Cardiac fibroblast (primary cell): ENCODE data around the gene HHATL.

Source experiments
- DNase-seq, 2 donors: peaks; one replicate each; pipeline versions ENCODE4 v3.0.0 to v3.0.0-alpha.2; 2010; ENCODE audit warnings: low read depth in 2 of 2
- H3K4me3 ChIP-seq, 2 donors: replicated peaks in 1 of 2; 1 replicate in 1 of 2; 2 replicates in 1 of 2; pipeline ENCODE4 v1.5.1; 2011; ENCODE audit warnings: low read depth in 2 of 2, low read length in 2 of 2, mild to moderate bottlenecking in 2 of 2, moderate library complexity in 1 of 2
- TF ChIP-seq, protein P1 (sequence below): IDR thresholded peaks from one replicate; pipeline ENCODE4 v1.5.1; 2011; ENCODE audit warnings: low read depth, mild to moderate bottlenecking, low read length, inconsistent platforms

The HHATL gene

DNA sequence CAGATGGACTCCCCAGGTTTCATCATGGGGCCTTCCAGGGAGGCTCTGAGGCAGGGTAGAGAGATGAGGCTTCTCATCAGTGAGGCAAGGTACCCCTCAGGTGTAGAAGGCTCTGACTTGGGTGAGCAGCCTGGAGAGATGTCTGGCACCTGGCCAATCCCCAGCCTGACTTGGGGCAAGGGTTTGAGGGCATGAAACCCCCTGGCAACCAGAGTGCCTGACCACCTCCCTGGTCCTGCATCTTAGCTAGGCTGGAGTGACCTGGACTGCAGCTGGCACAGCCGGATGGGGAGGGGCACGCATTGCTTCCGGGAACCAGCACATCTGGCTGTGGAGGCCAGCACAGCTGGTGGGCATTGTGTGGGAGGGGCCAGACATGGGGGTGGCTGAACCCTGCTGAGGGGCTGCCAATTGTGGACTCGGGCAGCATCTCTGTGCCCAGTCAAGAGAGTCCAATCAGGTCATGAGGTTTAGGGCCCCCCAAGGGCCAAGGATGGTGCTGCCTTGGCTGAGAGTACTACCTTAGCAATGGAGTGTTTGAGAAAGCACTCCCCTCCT is 47.2 kb downstream of the HHATL start:
- no peak for DNase-seq
- H3K4me3 ChIP-seq, result peak overlapping the region; percentile 74 to 84
- TF ChIP-seq, protein P1, sequence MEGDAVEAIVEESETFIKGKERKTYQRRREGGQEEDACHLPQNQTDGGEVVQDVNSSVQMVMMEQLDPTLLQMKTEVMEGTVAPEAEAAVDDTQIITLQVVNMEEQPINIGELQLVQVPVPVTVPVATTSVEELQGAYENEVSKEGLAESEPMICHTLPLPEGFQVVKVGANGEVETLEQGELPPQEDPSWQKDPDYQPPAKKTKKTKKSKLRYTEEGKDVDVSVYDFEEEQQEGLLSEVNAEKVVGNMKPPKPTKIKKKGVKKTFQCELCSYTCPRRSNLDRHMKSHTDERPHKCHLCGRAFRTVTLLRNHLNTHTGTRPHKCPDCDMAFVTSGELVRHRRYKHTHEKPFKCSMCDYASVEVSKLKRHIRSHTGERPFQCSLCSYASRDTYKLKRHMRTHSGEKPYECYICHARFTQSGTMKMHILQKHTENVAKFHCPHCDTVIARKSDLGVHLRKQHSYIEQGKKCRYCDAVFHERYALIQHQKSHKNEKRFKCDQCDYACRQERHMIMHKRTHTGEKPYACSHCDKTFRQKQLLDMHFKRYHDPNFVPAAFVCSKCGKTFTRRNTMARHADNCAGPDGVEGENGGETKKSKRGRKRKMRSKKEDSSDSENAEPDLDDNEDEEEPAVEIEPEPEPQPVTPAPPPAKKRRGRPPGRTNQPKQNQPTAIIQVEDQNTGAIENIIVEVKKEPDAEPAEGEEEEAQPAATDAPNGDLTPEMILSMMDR, result no peak

DNA sequence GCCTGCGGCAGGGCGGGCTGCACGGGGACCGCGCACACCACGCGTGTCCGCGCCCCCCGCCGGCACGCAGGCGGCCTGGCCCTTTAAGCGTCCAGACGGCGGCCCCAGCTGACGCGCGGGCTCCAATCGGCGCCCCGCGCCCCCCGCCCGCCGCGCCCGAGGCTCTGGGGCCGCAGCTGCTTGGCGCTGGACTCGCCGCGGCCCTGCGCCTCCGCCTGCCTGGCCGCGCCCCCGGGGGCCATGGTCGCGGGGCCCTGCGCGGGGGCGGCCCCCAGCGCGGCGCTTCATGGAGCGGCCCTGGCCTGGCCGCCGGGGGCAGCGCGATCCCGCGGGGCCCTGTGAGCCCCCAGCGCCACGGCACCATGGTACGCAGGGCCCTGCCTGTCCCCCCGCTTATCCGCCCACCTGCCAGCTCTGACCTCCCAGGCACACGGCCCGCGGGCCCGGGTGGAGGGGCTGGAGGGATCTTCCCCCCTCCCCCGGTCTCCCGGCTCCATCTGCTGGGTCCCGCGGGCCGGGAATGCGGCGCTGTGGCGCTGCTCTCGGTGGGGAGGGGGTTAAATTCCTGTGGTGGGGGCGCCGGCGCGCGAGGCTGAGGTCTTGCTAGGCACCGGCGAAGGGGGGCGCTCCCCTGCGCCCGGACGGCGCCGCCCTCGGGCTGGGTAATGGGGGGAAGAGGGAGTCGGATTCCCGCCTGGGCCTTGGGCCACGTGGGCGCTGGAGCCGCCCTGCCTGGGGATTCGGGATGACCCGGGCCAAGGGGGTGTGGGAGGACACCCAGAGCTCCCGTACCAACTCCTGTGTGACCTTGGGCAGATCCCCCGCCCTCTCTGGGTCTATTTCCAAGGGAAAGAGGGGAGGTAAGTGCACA is 48.0 kb downstream of the HHATL start:
- peak; percentile 49 to 62 for DNase-seq
- TF ChIP-seq, protein P1, result no peak
- peak overlapping the region; percentile 84 to 92 for H3K4me3 ChIP-seq

DNA sequence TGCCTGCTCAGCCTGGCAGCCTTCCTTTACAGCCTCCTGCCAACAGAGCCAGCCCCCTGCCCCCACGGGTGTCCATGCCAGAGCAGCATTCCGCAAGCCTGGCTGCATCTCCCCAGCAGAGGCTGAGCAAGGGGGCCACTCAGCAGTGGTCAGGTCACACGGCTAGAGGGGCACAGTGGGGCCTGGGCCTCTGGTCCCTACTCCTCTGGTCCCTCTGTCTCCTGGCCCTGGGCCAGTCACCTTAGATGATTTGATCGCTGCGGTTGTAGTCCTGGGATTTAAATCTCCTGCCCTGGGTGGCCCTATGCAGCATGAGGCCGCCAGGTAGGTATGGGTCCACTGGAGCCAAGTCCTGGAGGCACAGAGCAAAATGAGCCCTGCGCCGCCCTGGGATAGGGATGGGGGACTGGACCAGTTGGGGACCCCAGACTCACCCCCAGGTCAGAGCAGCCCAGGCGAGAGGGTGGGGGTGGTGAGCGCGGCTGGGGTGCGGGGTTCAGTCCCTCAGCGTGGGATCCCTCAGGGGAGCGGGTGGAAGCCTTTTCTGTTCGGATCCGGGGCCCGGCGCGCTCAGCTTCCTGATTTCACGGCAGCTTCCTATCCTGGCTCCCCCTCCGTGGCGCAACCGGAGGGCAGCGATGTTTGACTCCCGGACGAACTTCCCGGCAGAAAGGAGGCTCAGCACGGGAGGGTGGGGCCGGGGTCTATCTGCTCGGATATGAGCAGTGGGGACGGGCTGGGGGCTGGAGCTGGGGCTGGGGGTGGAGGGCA is 48.9 kb downstream of the HHATL start, which contains the start of gene ZBTB47:
Gene ZBTB47, plus strand, starts transcription at position 138 of the 771 bp plus-strand sequence. CDS start 4,659 bp downstream, outside the sequence.
- TF ChIP-seq, protein P1, result no peak
- peak within 1 kb of the TSS; percentile 84 to 92 for H3K4me3 ChIP-seq
- DNase-seq, result peak; percentile 48 to 60

DNA sequence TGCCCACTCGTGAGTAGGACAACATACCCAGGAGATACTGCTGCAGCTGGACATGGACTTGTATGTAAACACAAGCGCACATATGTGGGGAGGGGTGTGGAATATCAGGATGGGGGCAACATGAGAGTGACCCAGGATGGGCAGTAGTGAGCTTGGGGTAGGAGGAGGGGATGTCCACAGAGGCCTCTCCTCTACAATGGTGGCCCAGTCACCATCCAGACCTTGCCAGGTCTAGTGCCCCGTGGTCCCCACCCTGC is 49.4 kb downstream of the HHATL start:
- peak overlapping the region; percentile 84 to 92 for H3K4me3 ChIP-seq
- no peak for DNase-seq
- TF ChIP-seq, protein P1, result no peak

DNA sequence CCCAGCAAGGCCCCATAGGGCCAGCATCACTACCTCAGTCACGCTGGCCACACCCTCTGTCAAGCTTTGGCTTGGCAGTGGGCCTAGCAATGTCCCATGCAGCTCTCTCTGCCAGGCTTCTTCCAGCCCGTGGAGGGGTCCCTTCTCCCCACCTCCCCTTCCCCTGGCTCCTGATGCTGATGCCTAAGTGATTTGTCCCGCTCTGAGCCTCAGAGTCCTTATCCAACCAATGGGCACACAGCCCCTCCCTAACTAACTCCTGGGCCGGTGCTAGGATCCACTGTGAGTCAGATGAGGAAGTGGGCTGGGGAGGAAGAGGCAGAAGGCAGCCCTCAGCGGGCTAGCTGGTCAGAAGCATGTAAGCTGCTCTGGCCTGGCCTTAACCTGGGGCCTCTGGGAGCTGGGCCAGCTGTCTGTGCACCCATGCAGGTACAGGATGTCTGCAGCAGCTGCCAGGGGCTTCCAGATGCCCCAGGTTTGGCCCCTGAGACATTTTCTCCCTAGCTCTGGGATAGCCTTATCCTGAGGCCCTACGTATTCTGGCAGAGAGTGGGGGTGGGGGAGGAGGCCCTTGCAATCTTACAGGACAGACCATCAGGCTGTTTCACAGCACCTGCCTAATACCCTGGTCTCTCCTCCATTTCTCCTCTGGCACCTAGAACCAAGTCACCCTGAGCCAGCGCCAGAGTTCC is 49.8 kb downstream of the HHATL start:
- H3K4me3 ChIP-seq, result peak overlapping the region; percentile 84 to 92
- peak; percentile 74 to 86 for DNase-seq
- TF ChIP-seq, protein P1, result no peak

DNA sequence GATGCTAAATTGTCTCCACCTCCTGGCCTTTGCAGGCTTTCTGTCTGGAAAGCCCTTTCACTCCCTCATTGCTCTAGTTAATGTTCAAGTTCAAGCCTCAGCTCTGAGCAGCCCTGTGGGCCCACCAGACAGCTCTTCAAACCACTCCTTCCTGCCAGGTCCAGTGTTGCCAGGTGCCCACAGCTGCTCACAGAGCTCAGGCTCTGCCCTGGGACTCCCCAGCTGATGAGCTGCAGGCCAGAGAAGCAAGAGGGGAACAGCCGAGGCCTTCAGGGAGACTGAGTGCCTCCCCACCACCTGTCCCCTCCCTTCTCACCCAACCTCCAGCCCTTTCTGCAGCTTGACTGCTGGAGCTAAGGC is 50.4 kb downstream of the HHATL start:
- DNase-seq, result no peak
- H3K4me3 ChIP-seq, result peak overlapping the region; percentile 25 to 84
- TF ChIP-seq, protein P1, result no peak
